Colonic mucosa (tissue), 4 donors: ENCODE data around the gene MYLIP. TPM values are rescaled to one million over a fixed set of nuclear protein-coding genes. Genes with fewer than 3 reads are reported as not detected.

Experiments used
- DNase-seq: peaks from one replicate; pipeline ENCODE4 v3.0.0-alpha.2; 2020
- H3K27ac ChIP-seq: fragments of 200-600 bp; one replicate; pipeline ENCODE4 v1.8.0; 2021
- H3K27me3 ChIP-seq: fragments of 200-600 bp; one replicate; pipeline ENCODE4 v1.8.0; 2021
- H3K36me3 ChIP-seq: fragments of 200-600 bp; one replicate; pipeline ENCODE4 v1.8.0; 2021
- H3K4me1 ChIP-seq: fragments of 200-600 bp; one replicate; pipeline ENCODE4 v1.8.0; 2021; ENCODE audit warnings: mild to moderate bottlenecking
- H3K4me3 ChIP-seq: fragments of 200-600 bp; one replicate; pipeline ENCODE4 v1.8.0; 2021
- H3K9ac ChIP-seq, 2 donors: one replicate each; pipeline ENCODE4 v1.7.0; 2013; ENCODE audit warnings: control low read depth in 2 of 2, low read depth in 2 of 2, low read length in 2 of 2
- H3K9me3 ChIP-seq: fragments of 200-600 bp; one replicate; pipeline ENCODE4 v1.8.0; 2021
- intact Hi-C: fragments of 100-400 bp; cut with DNase I; formaldehyde crosslinking; loops from one replicate; pipeline ENCODE4 v1.14.1; 2022
- total RNA-seq, 2 donors: library from RNA; stranded (reverse); fragmentation: NEBNext Ultra II Directional in 1 of 2; extraction: Animal tissue kit (Norgen Biotek cat#: 25700) in 1 of 2; gene quantifications; one replicate each; pipeline ENCODE4 v1.2.1, GENCODE V29; 2021
- TF ChIP-seq, protein P1 (sequence below): fragments of 200-600 bp; IDR thresholded peaks from one replicate; pipeline ENCODE4 v1.8.0; 2022; ENCODE audit warnings: antibody characterized with exemption, mild to moderate bottlenecking
- donor health status: healthy.
- donor health status: DM: no; HTN: no; CAD: no.
- donor health status: DM: no; HTN: no; CAD: no.

Gene MYLIP
- total RNA-seq, 2 donors from 2014 or later: 23.9 to 32.2 TPM

DNA sequence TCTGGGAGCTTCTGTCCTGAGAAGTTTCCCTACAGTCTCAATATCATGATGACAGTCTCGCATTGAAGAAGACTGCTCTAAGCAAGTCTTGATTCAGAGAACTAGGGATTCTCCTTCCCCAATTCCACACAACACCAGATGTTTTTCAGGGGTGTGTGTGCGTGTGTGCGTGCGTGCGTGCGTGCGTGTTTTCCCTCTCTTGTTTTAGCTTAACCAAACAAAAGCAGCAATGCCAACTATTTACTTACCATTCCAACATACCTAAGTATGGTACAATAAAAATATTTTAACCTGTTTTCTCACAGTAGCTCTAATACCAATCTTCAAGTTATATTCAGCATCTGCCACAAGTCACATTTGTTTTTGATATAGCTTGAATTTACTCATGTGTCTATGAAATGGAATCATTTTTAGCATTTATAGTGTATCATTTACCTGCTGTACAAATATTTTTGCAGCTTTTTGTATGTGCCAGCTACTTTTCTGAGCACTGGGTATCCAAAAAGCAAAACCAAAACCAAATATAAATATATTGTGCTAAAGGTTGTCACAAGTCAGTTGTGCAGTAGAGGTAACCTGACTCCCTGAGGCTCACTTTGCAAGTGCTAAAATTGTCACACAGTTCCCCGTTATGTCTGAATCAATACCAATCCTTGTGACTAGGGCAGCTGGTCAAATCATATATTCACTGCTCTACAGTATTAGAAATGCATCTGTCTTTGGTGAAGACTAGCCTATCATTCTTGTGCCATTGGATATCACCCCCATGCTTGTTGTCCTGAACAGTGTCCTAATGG is 21.7 kb upstream of the MYLIP start:
- Histone ChIP-seq H3K9ac (no peak overlapping the region), H3K4me1 (peaks cover 3% of the 10 kb centered on the region), H3K9me3 (no peaks in the 10 kb centered on the region), H3K36me3 (no peaks in the 10 kb centered on the region), H3K27me3 (no peaks in the 10 kb centered on the region), H3K4me3 (no peak overlapping the region), H3K27ac (no peak overlapping the region)
- no peak for DNase-seq
- intact Hi-C loops: no loop called here
- TF ChIP-seq, protein P1, sequence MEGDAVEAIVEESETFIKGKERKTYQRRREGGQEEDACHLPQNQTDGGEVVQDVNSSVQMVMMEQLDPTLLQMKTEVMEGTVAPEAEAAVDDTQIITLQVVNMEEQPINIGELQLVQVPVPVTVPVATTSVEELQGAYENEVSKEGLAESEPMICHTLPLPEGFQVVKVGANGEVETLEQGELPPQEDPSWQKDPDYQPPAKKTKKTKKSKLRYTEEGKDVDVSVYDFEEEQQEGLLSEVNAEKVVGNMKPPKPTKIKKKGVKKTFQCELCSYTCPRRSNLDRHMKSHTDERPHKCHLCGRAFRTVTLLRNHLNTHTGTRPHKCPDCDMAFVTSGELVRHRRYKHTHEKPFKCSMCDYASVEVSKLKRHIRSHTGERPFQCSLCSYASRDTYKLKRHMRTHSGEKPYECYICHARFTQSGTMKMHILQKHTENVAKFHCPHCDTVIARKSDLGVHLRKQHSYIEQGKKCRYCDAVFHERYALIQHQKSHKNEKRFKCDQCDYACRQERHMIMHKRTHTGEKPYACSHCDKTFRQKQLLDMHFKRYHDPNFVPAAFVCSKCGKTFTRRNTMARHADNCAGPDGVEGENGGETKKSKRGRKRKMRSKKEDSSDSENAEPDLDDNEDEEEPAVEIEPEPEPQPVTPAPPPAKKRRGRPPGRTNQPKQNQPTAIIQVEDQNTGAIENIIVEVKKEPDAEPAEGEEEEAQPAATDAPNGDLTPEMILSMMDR: no peak

DNA sequence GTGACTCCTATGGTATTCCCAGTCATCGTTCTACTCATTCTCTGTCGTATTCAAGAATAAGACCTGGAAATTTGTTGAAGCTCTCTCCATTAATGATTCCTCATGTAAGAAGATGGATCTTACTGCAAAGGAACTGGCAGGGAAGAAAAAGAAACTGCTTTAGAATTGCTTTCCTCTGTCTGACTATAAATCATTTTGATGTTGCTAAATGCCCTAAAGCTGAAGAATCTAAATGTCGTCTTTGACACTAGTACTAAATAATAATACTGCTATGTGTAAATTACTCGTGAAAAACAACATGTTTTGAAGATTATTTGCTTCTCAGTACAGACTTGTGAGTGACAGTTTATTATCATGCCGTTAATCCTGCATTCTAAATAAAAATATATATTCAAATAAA is 20.5 kb upstream of the MYLIP start:
- no peak overlapping the region for H3K9ac ChIP-seq
- no peak overlapping the region for H3K27ac ChIP-seq
- DNase-seq: no peak
- peaks cover 3% of the 10 kb centered on the region for H3K4me1 ChIP-seq
- no peaks in the 10 kb centered on the region for H3K27me3 ChIP-seq
- TF ChIP-seq, protein P1: no peak
- no peak overlapping the region for H3K4me3 ChIP-seq
- no peaks in the 10 kb centered on the region for H3K36me3 ChIP-seq
- intact Hi-C loops: no loop called here
- no peaks in the 10 kb centered on the region for H3K9me3 ChIP-seq

DNA sequence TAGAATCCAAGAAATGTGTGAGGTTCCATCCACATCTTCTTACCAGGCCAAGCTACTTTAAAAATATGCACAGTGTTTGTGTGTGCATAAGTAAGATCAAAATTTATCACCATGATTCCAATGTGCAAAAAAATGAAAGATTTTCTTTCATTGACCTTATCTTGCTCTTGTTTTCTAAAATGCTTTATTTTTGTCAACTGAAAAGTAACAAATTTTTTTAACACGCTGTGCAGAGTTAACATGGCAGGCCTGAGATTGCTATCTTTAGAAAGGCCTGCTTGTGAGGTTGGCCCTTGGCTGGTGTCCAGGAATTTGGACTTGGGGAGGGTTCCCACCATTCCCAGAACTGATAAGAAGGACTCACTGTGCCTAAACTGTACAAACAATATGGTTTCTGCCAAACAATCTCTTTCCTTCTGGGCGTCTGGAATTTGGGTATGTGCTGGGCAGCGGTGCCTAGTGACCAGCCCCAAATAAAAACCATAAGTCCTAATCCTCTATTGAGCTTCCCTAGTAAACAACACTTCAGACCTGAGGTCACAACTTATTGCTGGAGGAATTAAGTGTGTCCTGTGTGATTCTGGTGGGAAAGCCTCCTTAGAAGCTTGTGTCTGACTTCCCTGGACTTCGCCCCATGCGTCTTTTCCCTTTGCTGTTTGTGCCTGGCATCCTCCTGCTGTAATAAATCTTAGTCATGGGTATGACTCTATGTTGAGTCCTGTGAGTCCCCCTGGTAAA is 19.8 kb upstream of the MYLIP start:
- Histone ChIP-seq H3K4me3 (no peak overlapping the region), H3K36me3 (no peaks in the 10 kb centered on the region), H3K4me1 (peaks cover 3% of the 10 kb centered on the region), H3K27me3 (no peaks in the 10 kb centered on the region), H3K27ac (no peak overlapping the region), H3K9ac (no peak overlapping the region), H3K9me3 (no peaks in the 10 kb centered on the region)
- TF ChIP-seq, protein P1: no peak
- peak; percentile 32 for DNase-seq
- intact Hi-C loops: no loop called here

DNA sequence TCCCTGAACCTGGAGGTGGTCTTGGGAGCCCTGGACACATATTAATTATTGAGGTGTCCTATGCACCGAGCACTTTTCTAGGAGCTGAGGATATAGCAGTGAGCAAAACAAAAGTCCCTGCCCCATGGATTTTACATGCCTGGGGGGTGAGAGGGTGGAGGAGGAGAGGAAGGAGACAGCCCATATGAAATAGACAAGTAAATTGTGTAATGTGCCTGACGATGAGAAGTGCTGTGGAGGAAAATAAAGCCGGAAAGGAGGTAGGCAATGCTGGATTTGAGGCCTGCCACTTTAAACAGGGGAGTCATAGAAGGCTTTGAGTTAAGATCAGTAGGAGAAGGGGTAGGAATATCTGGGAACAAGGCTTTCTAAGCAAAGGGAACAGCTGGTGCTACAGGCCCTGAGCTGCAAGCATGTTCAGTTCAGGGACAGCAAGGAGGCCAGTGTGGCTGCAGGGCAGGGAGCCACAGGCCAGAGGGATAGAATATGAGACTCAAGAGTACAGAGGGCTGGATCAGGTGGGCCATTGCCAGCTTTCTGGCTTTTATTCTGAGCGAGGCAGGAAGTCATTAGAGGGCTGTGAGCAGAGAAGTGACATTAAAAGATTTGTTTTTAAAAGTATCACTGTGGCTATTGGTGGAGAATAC is 19.1 kb upstream of the MYLIP start:
- Histone ChIP-seq H3K27me3 (no peaks in the 10 kb centered on the region), H3K9me3 (no peaks in the 10 kb centered on the region), H3K4me1 (peaks cover 3% of the 10 kb centered on the region), H3K4me3 (no peak overlapping the region), H3K27ac (no peak overlapping the region), H3K36me3 (no peaks in the 10 kb centered on the region), H3K9ac (no peak overlapping the region)
- intact Hi-C loops: no loop called here
- TF ChIP-seq, protein P1: no peak
- DNase-seq: no peak

DNA sequence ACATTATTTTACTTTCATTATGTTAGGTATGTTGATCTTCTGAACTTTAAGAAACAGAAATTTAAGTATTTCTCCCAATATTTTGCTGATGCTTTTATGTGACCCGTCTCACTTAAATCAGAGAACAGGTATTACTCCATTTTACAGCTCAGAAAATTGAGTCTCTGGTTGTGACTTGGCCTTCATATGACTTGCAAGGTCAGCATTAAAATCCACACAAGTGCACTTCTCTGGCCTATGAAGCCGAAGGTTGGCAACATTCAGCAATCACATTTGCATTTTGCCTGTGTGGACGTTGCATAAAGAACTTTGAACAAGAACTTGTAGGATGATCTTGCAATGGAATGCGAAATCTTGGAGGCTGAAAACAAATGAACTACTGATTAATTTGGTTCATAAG is 10.1 kb upstream of the MYLIP start:
- Histone ChIP-seq H3K9ac (no peak overlapping the region), H3K4me1 (no peaks in the 10 kb centered on the region), H3K9me3 (no peaks in the 10 kb centered on the region), H3K27ac (no peak overlapping the region), H3K27me3 (no peaks in the 10 kb centered on the region), H3K36me3 (no peaks in the 10 kb centered on the region), H3K4me3 (no peak overlapping the region)
- TF ChIP-seq, protein P1: no peak
- intact Hi-C loops: no loop called here
- DNase-seq: no peak
